Transverse colon (tissue), 4 donors: Measurements from ENCODE around the gene FIBCD1. TPM values are rescaled to one million over a fixed set of nuclear protein-coding genes. Genes with fewer than 3 reads are reported as not detected.

Source experiments
- DNase-seq: peaks from one replicate; pipeline ENCODE4 v3.0.0-alpha.2; 2019
- H3K27ac ChIP-seq, 4 donors: fragments of 200-600 bp; sonication (generic); 2 replicates each; pipeline ENCODE4 v1.5.1; 2016 to 2018; ENCODE audit warnings: inconsistent platforms in 4 of 4
- H3K27me3 ChIP-seq: fragments of 200-600 bp; sonication (generic); 2 replicates; pipeline ENCODE4 v1.5.1; 2017; ENCODE audit warnings: inconsistent platforms
- H3K36me3 ChIP-seq, 4 donors: fragments of 200-600 bp; sonication (generic); 2 replicates each; pipeline ENCODE4 v1.5.1; 2017 to 2019; ENCODE audit warnings: inconsistent platforms in 4 of 4
- H3K4me1 ChIP-seq, 4 donors: fragments of 200-600 bp; sonication (generic); 2 replicates each; pipeline ENCODE4 v1.5.1; 2017 to 2020; ENCODE audit warnings: inconsistent platforms in 4 of 4
- H3K4me3 ChIP-seq, 4 donors: fragments of 200-600 bp; sonication (generic); 1 replicate in 1 of 4; 2 replicates in 3 of 4; pipeline versions ENCODE4 v1.5.1 to v1.6.1; 2017 to 2019; ENCODE audit warnings: inconsistent platforms in 4 of 4
- H3K9me3 ChIP-seq, 2 donors: fragments of 200-600 bp; sonication (generic); 2 replicates each; pipeline ENCODE4 v1.5.1; 2017 to 2019; ENCODE audit warnings: inconsistent platforms in 2 of 2
- EP300 ChIP-seq: sonication (generic); formaldehyde crosslinking; IDR thresholded peaks from one replicate; pipeline ENCODE4 v1.6.1; 2017; ENCODE audit warnings: antibody characterized with exemption, low read depth
- POLR2A ChIP-seq: fragments of 450-650 bp; IDR thresholded peaks from one replicate; pipeline ENCODE4 v1.6.1; 2016; ENCODE audit warnings: antibody characterized with exemption, mild to moderate bottlenecking, moderate library complexity
- POLR2AphosphoS5 ChIP-seq, 3 donors: sonication (generic); formaldehyde crosslinking; IDR thresholded peaks; one replicate each; pipeline ENCODE4 v1.6.1; 2016; ENCODE audit warnings: antibody characterized with exemption in 3 of 3
- WGBS, 2 donors: methylation state at CpG; one replicate each; pipeline ENCODE4 v1.1.5; 2018; ENCODE audit warnings: low coverage in 1 of 2; 5-methylcytosine and 5-hydroxymethylcytosine counted together
- in situ Hi-C, 4 donors: fragments of 200-750 bp; cut with MboI; loops; one replicate each; pipeline versions ENCODE4 v1.15.0 to v1.15.1; 2017; ENCODE audit warnings: low sequenced_read_pairs in 3 of 4, low pct_ligation_motif_present in 1 of 4, low pct_unique_long_range_greater_than_20kb in 1 of 4
- intact Hi-C: fragments of 100-400 bp; cut with DNase I; formaldehyde crosslinking; loops from one replicate; pipeline ENCODE4 v1.15.1; 2023; ENCODE audit warnings: low total_unique reads
- total RNA-seq, 4 donors: library from RNA; depleted of rRNA; stranded (reverse); fragments of >200 nt; gene quantifications; one replicate each; pipeline ENCODE4 v1.1.0, GENCODE V29; 2016
- TF ChIP-seq, protein P1 (sequence below), 5 experiments: fragments of 200-600 bp in 3 of 5; fragments of 450-650 bp in 2 of 5; sonication (generic) in 3 of 5; IDR thresholded peaks; 1 replicate in 2 of 5; 2 replicates in 3 of 5; pipeline ENCODE4 v1.5.1; 2016 to 2017; ENCODE audit warnings: antibody characterized with exemption in 5 of 5, inconsistent platforms in 3 of 5, mild to moderate bottlenecking in 2 of 5, moderate library complexity in 1 of 5

FIBCD1 gene
- total RNA-seq, 4 donors from 2014 or later, result 1.6 to 54.7 (median 3.3) TPM; not detected in 1

DNA sequence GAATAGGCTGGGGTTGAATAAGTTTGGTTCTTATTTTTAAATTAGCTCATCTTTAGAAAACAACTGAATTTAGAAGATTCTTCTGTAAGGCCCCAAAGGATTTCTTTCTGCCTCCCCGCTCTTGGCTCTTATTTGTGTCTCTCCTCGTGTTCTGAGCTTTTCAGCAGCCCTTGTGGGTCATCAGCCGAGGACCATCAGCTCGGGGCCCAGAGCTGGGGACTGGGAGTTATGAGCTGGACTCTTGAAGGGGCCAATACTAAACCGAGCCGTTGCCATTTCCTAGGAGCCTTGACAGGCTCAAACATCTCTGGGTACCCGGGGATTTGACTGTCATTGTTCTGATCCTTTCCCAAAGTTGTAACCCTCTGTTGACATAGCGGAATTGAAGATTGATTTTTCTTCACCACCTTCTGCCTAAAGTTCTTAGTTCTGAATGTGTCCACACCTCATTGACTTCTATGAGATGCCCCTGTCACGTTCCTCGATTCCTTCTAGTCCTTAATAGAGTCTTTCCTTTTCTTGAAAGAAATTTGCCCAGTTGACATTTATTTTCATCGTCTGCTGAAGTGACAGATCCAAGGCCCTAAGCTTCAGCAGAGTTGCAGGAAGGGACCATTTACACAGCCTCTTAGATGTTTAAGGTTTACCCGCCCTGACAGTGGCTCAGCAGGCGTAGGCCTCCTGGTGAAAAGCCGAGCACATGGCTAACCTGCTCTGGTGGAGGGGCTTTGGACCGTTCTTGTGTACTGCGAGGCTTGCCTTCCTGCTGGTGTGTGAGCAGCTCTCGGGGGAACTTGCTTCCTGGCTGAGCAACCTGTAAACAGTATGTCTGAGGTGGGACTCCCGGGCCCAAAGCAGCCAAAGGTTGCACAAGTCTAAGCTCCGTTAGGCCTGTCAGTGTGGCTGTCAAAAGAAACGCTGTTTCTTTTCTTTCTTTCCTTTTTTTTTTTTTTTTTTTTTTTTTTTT lies 80.0 kb downstream of the FIBCD1 start:
- Histone ChIP-seq H3K36me3 (peaks cover 0 to 24% (median 9%) of the 10 kb centered on the region in 4 donors), H3K9me3 (no peaks in the 10 kb centered on the region), H3K4me3 (no peak overlapping the region), H3K27me3 (no peaks in the 10 kb centered on the region), H3K4me1 (peaks cover 4 to 50% (median 32%) of the 10 kb centered on the region in 4 donors), H3K27ac (peak overlapping the region; percentile 54 to 83 (median 78))
- WGBS, 2 donors, result 64 to 79% methylated on average over 6 to 20 of the region's 20 CpGs
- intact Hi-C loops (no loop called here), in situ Hi-C loops (loop anchor here in 1 of 4 donors (25.0 kb wide), 1 partner anchor 97 kb away; no protein-coding TSS in a partner anchor)
- no peak for TF ChIP-seq EP300
- TF ChIP-seq POLR2A, result no peak
- TF ChIP-seq, protein P1, sequence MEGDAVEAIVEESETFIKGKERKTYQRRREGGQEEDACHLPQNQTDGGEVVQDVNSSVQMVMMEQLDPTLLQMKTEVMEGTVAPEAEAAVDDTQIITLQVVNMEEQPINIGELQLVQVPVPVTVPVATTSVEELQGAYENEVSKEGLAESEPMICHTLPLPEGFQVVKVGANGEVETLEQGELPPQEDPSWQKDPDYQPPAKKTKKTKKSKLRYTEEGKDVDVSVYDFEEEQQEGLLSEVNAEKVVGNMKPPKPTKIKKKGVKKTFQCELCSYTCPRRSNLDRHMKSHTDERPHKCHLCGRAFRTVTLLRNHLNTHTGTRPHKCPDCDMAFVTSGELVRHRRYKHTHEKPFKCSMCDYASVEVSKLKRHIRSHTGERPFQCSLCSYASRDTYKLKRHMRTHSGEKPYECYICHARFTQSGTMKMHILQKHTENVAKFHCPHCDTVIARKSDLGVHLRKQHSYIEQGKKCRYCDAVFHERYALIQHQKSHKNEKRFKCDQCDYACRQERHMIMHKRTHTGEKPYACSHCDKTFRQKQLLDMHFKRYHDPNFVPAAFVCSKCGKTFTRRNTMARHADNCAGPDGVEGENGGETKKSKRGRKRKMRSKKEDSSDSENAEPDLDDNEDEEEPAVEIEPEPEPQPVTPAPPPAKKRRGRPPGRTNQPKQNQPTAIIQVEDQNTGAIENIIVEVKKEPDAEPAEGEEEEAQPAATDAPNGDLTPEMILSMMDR (IDR thresholded peaks at IDR 0.05), result no peak
- TF ChIP-seq POLR2AphosphoS5 (IDR thresholded peaks at IDR 0.05), result no peak
- no peak for DNase-seq

- intact Hi-C loops, result loop anchor here (2.0 kb wide), 1 partner anchor 51 kb away; no protein-coding TSS in a partner anchor
- peak overlapping the region; percentile 54 to 83 (median 78) for H3K27ac ChIP-seq
- TF ChIP-seq EP300, result no peak
- peak in 1 of 3 donors; percentile 34 for TF ChIP-seq POLR2AphosphoS5 (IDR thresholded peaks at IDR 0.05)
- no peak for TF ChIP-seq POLR2A
- TF ChIP-seq, protein P1 (IDR thresholded peaks at IDR 0.05), result no peak
- WGBS, 2 donors, result 59 to 90% methylated on average over 2 to 22 of the region's 22 CpGs
- no peak overlapping the region for H3K4me3 ChIP-seq
- peaks cover 4 to 41% (median 25%) of the 10 kb centered on the region in 4 donors for H3K4me1 ChIP-seq
- H3K36me3 ChIP-seq, result peaks cover 0 to 24% (median 8%) of the 10 kb centered on the region in 4 donors
- in situ Hi-C loops, result loop anchor here in 1 of 4 donors (25.0 kb wide), 1 partner anchor 96 kb away; no protein-coding TSS in a partner anchor
- H3K9me3 ChIP-seq, result no peaks in the 10 kb centered on the region
- H3K27me3 ChIP-seq, result no peaks in the 10 kb centered on the region
- DNase-seq, result peak; percentile 53
Observed at GRCh38 chr9:130857864-130858738, 80.9 kb downstream of the FIBCD1 start.

DNA sequence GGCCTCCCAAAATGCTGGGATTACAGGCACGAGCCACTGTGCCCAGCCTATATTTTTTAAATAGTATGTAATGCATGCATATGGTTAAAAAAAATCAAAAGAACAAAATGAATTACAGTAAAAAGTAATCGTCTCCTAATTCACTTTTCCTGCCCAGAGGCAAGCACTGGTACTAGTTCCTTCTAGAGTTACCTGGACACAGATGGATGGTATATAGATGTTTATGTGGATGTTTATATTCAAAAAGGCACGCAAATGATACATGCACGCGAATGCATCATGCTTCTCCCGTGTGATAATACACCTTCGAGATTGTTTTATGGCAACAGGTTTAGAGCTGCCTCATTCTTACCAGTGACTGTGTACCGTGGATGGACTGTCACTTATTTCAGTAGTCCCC lies 82.6 kb downstream of the FIBCD1 start:
- Histone ChIP-seq H3K9me3 (no peaks in the 10 kb centered on the region), H3K27ac (peak overlapping the region in 1 of 4 donors; percentile 20), H3K27me3 (no peaks in the 10 kb centered on the region), H3K4me3 (no peak overlapping the region), H3K4me1 (peaks cover 4 to 34% (median 19%) of the 10 kb centered on the region in 4 donors), H3K36me3 (peaks cover 0 to 24% (median 8%) of the 10 kb centered on the region in 4 donors)
- WGBS, 2 donors, result 64 to 71% methylated on average over 6 to 8 of the region's 8 CpGs
- DNase-seq, result no peak
- in situ Hi-C loops (loop anchor here in 1 of 4 donors (25.0 kb wide), 1 partner anchor 94 kb away; no protein-coding TSS in a partner anchor), intact Hi-C loops (loop anchor here (1.0 to 2.0 kb wide), 2 partner anchors 38 to 50 kb away; no protein-coding TSS in a partner anchor)
- TF ChIP-seq, protein P1 (IDR thresholded peaks at IDR 0.05), result no peak
